DMS 273 (cell line): Measurements from ENCODE around the gene SCYGR7.
A peak's percentile ranks its signal among the peaks of the same experiment; 100 is the strongest.
"Not testable (repeated sequence)": the region's sequence is repeated elsewhere in the genome, so short reads cannot be mapped to it uniquely, and the experiment has no call there.

ENCODE experiments used
- DNase-seq: peaks from one replicate; lab custom pipeline; 2025; ENCODE audit not compliant: unreplicated experiment; lab: John Stamatoyannopoulos, UW

The SCYGR7 gene, protein sequence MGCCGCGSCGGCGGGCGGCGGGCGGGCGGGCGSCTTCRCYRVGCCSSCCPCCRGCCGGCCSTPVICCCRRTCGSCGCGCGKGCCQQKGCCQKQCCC

DNA sequence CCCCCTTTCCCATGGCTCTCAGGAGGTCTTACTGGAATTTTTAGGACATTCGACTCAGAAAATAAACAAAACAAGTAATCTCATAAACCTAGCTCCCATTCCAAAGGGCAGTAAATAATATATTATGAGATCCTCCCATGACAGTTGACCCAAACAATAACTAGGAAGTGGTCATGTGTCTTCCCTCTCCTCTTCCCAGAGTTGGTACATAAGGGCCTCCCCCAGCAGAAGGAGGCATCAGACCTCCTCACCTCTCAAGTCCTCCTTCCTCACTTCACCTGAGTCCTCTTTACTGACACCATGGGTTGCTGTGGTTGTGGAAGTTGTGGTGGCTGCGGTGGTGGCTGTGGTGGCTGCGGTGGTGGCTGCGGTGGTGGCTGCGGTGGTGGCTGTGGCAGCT, at the start of gene SCYGR7:
SCYGR7 (plus strand) TSS at position 301 of the 400 bp plus-strand sequence; CDS start at position 301, 0 bp downstream.
- no peak for DNase-seq

DNA sequence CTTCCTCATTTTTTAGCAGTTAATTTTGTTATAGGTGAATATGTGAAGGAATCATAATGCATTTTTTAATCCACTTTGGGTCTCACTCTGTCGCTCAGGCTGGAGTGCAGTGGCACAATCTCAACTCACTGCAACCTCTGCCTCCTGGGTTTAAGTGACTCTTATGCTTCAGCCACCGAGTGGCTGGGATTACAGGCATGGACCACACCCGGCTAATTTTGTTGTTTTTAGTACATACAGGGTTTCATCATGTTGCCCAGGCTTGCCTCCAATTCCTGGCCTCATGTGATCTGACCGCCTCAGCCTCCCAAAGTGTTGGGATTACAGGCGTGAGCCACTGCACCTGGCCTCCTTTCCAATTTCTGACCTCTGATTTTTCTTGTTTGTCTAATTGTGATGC, 43.9 kb upstream of the SCYGR7 start:
- no peak for DNase-seq

DNA sequence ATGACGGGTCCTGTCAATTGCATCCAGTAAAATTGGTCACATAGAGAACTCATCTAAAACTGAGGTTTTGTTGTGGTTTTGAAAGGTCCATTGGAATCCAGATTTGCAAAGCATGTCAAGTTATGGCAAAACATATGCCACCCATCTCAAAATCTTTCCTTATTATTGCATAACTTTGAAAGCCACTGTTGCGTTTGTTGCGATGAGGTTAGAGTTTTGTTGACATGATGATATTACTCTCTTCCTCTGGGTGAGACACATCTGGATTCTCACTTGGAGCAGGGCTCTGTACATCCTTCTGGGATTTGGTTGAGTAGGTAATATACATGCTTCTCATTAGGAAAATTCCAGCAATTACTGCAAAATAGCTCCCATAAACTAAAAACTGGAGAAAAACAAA, 40.9 kb upstream of the SCYGR7 start:
- DNase-seq = no peak

DNA sequence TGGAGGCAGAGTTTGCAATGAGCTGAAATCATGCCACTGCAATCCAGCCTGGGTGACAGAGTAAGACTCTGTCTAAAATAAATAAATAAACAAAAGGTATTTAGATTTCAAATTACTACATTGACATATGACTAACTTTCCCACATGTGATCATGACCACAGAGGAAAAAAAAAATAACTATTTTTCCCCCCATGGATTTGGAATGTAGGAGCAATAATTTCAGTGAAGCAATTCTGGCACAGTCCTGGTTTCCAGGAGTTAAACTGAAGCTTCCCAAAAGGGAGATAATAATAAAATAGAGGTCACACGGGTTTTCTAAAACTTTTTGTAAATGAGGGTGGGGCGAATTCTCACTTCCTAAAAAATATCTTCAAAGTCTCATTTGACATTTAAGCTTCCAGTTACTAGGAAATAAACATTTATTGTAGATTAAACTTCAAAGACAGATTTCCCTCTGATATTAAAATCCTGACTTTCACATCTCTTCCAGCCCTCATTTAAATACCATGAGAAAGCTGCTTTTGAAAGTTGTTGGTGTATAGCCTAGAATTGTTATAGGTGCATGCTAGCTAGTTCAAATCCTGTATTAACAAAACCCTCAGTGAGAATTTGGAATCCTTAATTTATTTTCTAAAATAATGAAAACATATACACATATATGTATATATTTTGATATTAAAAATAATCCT, 31.0 kb upstream of the SCYGR7 start:
- no peak for DNase-seq

DNA sequence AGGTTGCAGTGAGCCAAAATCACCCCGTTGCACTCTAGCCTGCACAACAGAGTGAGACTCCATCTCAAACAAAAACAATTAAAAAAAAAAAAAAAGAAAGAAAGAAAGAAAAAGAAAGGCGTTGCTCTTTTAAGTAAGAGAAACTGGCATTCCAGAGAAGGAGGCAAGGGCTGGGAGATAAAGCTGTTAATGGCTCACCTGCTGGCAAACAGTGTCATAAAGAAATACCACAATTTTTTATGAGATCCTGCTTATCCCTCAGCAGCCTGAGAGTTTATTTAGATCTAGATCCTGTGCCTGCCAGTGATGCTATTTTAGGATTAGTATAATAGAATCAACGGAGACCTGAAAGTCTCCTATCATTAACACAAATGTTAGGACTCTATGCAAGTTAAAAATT, 26.6 kb upstream of the SCYGR7 start:
- no peak for DNase-seq

DNA sequence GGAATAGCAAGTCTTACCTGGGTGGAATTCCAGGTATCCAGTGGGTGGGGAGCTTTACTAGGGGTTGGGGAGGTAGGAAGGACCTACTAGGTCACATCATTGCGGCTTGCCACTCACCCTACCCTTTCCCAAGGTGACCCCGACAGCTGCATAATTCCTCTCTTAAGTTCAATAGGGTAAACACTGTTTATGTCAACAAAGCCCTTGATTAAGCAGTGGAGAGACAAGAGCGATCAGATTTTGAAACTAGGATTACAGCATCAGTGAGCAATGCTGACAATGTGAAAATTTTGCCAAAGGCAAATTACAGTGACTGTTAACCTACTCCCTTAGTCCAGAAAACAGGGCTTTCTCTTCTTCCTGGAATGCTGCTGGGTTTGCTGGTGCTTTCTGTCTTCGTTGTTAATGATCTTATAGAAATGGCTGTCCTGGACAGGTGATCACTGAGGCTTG, 24.8 kb upstream of the SCYGR7 start:
- no peak for DNase-seq

DNA sequence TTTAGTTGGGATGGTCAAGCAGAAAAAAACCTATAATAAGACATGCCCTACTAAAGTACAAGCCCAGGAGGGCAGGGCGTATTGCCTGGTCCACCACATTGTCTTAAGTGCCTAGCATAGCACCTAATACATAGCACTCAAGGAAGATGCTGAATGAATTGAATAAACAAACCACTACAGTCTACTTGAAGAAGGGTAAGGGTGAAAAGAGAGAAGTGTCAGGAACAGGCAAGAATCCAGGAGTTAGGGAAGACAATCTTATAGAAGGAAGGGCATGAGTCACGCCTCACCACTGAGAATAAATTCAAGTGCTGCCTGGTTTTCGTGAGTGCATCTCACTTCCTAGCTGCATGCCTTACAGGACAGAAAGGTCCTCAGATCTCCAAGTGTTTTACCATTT, 24.2 kb upstream of the SCYGR7 start:
- DNase-seq = no peak

DNA sequence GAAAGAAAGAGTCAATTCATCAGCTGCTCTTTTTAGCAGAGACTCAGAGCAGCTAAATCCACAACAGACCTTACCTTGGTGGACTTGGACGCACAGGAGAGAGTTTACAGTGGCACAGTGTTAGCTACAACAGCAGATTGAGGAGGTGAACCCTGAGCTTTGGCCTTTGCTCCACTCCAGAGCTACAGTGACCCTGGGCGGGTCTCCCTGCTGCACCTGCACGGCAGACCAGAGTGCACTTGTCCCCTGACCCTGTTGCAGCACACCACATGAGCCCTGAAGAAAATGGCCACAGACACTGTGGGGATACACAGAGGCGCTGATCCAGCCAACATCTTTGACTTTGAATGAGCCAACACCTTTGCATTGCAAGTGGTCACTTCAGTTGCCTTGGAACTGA, 21.3 kb upstream of the SCYGR7 start:
- no peak for DNase-seq

DNA sequence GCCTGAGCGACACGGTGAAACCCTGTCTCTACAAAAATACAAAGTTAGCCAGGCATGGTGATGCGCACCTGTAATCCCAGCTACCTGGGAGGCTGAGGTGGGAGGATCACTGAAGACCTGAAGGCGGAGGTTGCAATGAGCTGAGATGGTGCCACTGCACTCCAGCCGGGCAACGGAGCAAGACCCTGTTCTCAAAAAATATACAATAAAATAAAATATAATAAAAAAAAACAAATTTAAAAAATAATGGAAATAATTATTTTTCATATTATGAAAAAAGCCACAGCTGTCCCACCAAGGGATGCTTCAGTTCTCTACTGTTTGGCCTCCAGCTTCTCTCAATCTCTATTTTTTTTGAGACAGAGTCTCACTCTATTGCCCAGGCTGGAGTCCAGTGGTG, 20.7 kb upstream of the SCYGR7 start:
- no peak for DNase-seq

DNA sequence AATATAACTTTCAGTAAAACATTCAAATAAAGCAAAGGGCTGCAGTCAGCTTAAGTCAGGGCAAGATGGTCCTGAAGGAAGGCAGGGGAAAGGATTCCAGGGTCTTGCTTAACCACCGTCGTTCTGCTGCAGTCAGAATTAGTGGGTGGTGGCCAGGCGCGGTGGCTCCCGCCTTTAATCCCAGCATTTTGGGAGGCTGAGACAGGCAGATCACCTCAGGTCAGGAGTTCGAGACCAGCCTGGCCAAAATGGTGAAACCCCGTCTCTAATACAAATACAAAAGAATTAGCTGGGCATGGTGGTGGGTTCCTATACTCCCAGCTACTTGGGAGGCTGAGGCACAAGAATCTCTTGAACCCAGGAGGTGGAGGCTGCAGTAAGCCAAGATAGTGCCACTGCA, 17.1 kb upstream of the SCYGR7 start:
- DNase-seq = no peak

DNA sequence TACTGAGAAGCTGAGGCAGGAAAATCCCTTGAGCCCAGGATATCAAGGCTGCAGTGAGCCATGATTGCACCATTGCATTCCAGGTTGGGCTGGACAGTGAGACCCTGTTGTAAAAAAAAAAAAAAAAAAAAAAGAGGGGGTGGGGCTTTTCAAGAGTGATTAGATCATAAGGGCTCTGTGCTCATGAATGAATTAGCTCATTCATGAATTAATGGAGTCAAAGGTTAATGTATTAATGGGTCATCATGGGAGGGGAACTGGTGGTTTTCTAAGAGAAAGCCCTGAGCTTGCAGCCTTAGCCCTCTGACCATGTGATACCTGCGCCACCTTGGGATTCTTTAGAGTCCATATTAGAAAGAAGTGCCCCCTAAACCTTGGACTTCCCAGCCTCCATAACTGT, 14.8 kb upstream of the SCYGR7 start:
- DNase-seq = no peak

DNA sequence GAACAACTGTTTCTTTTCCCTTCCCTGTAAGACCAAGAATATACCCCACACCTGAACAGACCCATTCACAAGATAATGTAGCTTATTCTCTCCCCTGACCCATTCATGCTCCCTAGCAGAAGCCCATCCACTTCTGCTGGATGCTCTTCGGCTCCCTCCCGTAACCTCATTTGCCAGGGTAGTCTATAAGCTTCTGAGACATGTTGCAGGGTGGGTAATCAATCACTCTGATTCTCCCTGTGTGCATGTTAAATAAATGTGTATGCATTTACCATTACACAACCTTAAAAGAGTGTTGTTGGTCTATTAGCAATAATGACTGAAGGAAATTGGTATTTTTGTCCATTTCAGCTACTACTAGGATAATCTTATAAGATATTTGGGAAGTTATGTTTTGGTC, 11.6 kb upstream of the SCYGR7 start:
- DNase-seq = no peak

DNA sequence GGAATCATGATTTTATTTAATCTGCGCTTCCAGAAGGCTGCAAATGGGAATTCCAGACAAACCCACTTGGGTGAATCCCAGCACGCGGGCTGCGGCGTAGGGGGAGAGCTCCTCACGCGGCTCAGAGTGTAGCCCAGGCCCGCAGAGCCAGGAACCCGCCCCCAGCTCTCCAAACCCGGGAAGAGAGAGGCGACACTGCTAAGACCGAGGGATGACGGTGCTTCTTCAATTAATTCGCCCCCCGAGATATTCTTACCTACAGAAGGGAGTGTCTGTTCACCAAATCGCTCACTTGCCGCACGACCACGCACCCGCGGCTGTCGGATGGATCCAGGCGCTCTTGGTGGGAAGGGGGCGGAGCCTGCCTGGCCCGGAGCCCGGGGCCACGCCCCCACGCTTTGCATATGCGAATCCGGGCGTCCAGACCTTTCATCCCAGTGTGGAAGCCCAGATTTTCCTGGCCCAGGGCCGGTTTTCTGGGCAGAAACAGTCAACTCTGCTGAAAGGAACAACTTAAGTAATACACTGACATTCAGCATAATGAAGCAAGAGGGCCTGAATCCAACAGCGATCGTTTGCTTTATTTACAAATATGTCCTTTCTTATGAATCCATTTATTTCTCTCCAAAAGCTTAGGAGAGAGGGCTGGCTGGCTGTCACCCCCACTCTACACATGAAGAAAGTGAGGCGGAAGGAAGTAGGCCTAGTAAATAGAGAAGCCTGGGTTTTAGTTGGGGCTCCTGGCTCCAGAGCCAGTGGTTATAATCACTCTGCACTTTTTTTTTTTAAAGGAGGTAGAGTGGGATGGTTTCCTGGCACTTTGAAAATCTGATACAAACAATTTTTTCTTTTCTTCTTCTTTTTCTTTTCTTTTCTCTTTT, 10.2 kb upstream of the SCYGR7 start, which contains the start of gene SLC19A3:
SLC19A3 (minus strand) TSS at position 342 of the 881 bp plus-strand sequence. CDS start 15,710 bp downstream, outside the sequence.
- DNase-seq = peak; percentile 93

DNA sequence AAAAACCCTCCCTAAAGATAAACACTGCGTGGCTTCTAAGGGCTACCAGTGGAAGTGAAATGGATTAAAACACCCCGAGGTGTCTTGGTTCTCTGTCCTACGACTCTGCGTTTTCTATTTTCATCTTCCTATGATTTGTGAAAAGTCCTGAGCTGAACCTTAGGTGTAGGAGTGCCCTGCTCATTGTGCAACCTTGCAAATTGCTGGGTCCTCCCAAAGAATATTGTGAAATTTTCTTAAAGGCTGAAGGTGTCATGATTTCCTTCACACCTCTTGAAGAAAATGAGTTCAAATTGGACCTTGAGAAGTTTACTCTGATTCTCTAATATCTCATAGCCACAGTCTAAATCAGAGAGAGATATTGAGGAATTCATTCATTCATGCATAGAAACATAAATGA, 8.5 kb upstream of the SCYGR7 start:
- no peak for DNase-seq

DNA sequence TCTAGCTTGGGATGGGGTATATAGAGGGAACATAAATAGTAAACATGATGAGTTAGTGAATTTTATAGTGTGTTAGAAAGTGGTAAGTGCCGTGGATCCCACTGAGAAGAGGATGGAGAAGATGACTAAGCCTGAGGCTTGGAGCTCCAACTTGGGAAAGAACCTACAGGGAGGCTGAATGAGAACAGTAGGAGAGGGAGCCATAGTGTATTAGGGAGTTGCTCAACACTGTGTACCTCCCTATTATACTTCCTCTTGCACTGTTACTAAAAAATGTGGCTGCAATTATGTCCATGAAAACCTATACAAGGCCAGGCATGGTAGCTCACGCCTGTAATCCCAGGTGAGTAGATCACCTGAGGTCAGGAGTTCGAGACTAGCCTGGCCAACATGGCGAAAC, 7.5 kb upstream of the SCYGR7 start:
- no peak for DNase-seq

DNA sequence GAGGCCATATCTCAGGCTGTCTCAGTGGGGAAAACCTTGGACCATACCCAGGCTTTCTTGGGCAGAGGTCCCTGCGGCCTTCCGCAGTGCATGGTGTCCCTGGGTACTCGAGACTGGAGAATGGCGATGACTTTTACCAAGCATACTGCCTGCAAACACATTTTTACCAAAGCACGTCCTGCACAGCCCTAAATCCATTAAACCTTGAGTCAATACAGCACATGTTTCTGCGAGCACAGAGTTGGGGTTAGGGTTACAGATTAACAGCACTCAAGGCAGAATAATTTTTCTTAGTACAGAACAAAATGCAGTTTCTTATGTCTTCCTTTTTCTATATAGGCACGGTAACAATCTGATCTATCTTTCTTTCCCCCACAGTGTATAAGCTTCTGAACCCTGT, 5.3 kb upstream of the SCYGR7 start:
- not testable (repeated sequence) for DNase-seq

DNA sequence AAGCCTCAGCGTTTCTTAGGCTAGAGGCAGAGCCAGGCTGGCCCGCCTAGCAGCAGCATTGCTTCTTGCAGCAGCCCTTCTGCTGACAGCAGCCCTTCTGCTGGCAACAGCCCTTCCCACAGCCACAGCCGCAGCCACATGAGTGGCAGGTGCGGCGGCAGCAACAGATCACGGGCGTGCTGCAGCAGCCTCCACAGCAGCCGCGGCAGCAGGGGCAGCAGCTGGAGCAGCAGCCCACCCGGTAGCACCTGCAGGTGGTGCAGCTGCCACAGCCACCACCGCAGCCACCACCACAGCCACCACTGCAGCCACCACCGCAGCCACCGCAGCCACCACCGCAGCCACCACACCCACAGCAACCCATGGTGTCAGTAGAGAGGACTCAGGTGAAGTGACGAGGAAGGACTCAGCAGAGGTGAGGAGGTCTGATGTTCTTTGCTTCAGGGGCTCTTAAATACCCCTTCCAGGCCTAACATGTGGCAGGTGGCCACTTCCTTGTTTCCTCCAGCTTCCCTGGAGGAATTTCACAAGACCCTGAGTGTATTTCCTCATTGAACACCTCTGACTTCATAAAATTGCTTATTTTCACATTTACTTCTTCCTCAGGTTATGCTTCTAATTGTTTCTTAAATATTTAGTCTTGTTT, 3.6 kb upstream of the SCYGR7 start, which contains the start of gene SCYGR6:
SCYGR6 (minus strand) TSS at position 364 of the 646 bp plus-strand sequence; CDS start at position 364, 0 bp downstream.
- DNase-seq = peak; percentile 28

DNA sequence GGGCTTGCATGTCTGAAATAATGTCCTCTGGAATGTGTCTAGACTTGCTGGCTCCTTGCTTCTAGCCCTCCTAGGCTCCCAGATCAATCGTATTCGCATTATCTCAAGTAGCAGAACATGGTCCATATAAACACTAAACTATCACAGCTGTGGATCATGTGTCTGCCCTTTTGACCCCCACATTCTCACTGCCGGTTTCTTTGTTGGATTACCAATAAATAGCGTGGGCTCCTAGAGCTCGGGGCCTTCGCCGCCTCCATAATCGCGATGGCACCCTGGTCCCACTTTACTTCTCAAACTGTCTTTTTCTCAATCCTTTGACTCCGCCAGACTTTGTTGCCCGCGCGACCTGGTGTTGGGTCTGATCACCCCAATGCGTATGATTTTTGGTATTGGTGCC, 11.2 kb downstream of the SCYGR7 start:
- DNase-seq = no peak

DNA sequence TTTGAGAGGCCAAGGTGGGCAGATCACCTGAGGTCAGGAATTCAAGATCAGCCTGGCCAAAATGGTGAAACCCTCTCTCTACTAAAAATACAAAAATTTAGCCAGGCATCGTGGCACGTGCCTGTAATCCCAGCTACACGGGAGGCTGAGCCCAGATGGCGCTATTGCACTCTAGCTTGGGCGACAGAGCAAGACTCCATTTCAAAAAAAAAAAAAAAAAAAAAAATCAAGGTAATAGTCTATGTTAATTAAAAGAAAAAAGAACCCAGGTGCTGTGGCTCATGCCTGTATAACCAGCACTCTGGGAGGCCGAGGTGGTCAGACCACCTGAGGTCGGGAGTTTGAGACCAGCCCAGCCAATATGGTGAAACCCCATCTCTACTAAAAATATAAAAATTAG, 12.6 kb downstream of the SCYGR7 start:
- peak; percentile 53 for DNase-seq

DNA sequence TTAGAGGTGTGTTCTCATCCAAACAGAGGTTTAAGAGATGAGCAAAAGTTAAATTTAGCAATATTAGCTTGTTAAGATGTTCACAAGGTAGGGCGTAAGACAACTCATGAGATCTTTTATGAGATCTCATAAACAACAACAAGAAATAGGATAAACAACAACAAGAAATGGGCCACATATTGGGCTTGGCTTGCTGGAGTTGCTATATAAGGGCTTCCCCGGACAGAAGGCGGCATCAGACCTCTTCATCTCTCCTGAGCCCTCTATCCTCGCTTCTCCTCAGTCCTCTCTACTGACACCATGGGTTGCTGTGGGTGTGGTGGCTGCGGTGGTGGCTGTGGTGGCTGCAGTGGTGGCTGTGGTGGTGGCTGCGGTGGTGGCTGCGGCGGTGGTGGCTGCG, 17.5 kb downstream of the SCYGR7 start, which contains the start of gene SCYGR8:
SCYGR8 (plus strand) TSS at position 301 of the 400 bp plus-strand sequence; CDS start at position 301, 0 bp downstream.
- DNase-seq = no peak

DNA sequence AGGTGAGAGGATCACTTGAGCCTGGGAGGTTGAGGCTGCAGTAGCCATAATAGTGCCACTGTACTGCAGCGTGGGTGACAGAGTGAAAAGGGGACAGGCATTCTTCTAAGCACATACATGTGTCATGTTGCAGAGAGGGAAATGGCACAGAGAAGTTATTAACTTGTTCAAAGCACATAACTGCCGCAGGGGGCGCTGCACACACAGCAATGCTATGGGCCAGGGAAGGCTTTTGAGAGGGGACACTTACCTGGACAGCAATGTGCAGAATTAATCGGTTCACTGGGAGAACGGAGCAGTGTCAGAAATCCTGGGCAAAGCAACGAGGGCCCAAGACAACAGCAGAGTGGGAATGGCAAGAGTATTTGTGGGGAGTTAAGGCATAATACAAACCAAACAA, 19.9 kb downstream of the SCYGR7 start:
- DNase-seq = peak; percentile 22
